Amniotic stem cell (primary cell): Measurements from ENCODE around the gene DMPK.

Source experiments
- DNase-seq: peaks from one replicate; lab custom pipeline; 2025; lab: John Stamatoyannopoulos, UW

DMPK gene

DNA sequence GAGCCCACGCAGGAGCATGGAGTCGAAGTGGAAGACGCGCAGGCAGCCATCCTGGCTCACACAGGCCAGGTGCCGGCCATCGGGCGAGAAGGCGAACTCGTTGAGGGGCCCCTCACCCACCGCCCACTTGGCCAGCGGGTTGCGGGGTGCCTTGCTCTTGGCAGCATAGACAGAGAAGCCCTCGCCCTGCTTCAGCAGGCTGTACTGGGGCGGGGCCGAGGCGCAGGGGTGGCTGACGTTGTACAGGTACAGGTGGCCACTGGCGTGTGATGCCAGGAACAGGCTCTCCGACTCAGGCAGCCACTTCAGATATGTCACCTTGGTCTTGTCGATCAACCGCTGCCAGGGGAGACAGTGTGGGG, 4.2 kb upstream of the DMPK start:
- DNase-seq, result no peak

DNA sequence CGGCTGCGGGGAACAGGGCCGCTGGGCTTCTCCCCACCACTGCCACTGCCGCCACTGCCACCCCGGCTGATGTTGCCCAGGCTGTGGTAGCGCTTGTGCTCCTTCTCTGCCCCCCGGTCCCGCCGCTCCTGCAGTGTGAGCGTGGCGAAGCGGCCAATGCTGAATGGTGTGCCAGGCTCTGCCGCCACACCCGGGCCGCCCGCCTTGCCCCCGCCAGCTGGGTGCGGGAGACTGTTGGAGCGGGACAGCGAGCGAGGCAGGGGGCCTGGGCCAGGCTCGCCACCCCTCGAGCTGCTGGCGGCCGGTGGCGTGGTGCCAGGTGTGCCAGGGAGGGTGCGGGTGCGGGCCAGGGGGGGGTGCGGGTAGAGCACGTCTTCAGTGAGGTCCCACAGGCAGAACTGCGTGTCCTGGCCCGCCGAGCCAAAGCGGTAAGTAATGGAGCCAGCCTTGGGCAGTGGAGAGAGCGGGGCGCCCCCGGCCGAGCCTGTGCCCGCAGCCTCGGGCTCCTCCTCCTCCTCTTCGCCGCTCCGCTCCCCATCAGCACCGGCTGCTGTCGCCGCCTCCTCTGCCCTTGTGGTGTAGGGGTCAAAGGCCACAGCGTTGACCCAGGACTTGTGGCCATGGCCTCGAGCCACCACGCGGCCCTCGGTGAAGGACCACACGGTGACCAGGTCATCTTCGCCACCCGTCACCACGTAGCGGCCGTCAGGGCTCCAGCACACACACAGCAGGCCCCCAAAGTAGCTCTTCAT, 3.7 kb upstream of the DMPK start:
- no peak for DNase-seq

DNA sequence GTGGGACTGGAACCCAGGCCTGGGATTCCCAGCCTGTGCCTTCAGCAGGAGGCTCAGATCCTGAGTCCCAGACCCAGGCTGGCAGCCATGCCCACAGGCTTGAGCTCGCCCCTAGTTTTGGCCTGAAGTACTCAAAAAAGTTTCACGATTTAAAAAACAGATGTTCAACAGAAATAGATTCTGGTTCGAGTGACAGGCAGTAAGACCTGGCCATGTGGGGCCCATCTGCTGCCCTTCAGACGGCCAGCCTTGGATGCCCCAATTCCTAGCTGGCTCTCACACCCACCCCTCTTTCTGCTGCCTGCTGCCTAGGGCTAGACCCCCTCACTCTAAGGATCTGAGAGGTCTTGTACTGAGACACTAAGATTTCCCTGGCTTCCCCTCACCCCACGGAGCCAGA, 2.8 kb upstream of the DMPK start:
- no peak for DNase-seq

DNA sequence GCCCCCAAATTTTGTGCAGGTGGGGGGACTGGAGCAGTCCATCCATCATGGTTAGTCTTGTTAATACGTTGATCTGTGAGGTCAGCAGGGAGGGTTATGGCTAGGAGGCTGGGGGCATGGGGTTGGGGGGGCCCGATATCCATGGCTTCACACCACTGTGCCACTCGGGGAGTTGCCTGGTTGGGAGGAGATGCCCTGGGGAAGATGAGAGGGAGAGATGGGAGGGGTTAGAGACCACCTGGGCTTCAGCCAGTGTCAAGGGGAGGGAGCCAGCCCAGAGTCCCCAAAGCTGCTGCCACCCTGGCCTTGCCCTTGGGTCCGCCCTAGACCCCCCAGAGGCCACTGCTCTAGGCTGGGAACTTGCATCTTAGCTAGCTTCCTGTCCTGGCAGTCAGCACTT, 1.8 kb upstream of the DMPK start:
- no peak for DNase-seq

DNA sequence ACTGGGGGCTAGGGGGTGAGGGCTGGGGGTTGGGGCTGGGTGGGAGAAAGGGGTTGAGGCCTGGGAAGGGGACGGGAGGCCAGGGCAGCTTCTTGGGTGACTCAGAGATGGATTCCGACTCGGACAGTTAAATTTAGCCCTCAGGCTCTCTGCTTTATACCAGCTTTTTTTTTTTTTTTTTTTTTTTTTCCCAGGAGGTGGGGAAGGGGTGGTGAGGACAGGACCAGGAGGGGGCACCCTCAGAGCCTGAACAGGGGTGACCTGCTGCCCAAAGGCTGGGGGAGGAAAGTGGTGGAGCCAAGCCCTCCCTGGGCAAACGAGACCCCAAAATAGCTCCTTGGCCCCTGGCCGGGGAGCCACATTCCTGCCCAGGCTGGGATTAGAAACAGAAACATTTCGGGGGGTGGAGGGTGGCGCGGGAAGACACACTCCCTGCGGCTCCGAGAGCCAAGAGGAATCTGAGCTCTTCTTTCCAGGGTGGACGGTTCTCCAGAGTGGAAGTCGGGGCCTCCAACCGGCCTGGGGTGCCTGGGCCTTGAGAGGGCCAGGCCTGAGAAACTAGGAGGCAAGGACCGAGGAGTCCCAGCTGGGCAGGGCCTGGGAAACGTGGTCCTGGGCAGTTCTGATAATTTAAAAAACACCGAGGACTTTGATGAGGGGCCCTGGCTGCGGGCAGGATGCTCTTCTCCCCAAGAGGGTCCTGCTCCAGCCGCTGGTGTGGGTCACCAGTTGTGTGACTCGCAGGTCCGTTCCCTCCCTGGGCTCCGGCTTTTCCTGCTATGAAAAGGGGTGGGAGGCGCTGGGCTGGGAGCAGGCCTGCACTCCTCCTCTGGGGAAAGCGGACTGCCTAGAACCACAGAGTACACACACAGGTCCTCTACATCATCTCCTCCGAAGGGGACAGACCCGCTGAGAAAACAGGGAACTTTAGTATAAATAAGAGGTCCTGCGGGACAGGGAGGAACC, 813 bp upstream of the DMPK start:
- DNase-seq, result peak; percentile 81

DNA sequence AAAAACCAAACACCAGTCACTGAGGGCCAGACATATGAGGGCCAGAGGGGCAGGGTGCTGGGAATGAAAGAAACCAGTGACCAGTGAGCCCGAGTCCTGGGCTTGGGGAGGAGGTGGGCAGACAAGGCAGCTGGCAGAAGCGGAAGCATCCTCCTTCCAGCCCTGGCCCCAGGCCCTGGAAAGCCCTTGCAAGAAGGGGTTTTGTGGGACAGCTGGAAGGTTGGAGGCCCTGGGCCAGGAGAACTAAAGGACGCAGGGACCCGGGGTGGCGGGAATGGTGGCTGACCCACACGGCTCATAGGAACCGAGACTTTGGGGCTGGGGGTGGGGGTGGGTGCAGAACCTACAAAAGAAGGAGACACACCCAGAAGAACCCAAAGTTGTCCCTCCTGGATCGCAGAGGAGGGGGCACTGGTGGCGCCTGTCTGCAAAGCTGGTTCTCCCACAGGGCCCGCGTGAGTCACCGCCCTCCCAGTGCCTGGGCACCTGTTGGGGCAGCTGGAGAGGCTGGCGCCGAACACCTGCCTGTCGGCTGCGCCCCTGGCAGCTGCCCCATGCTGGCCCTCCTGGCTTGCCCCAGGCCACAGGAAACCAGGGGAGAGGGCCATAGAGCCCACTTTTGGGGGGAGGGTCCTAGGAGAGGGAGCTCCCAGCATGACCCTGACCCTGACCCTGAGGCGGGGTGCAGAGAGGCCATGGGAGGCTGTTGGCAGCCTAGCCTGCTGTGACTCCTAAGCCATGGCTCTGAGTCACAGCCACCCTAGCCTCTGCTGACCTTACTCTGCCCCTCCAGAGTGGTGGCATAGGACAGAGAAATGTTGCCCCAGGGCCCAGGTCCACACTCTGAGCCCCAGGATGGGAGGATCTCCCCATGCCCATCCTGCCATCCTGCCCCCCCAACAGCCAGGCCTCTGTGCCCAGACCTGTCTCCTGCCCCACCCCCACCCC, 802 bp downstream of the DMPK start:
- DNase-seq, result no peak

DNA sequence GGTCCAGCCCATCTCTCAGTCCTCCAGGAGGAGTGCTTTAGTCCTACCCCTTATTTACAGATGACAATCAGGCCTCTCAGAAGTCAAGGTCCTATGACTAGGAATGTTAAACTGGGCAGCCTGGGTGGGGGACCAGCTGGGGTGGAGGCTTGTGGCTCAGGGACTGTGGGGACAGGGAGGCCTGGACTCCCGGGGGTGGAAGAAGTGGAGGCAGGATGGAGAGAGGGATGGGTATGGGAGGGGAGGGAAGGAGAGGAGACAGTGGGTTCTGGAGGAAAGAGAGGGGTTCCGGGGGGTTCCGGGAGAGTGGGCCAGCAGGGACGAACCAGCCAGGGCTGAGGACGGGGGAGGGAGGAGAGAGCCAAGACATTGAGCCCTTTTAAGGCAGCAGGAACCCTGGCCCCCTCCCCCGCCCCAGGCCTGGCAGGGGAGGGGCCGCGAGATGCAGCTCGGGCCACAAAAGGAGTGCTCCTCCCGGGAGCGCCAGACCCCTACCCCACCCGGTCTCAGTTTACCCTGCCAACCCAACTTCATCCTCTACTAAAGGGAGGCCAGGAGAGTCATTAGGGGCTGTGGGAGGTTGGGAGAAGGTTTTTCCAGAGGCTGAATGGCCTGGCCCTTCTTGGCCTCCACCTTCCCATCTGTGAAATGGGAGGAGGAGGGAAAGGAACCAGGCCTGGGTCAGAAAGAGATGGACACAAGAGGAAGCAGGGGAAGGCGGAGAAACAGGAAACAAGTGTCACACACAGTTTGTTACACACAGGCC, 1.7 kb downstream of the DMPK start:
- DNase-seq, result no peak

DNA sequence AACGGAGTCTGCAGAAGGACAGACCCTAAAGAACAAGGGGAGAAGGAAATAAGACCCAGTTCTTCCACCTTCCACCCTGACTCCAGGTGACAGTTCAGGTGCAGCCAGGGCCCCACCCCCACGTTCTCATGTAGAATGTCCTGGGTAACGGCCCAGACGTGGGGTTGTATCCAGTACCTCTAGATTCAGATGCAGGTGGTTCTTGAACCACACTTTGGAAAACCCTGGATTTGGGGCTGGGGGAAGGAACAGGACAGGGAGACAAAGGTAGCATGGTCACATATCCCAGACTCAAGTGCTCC, 2.2 kb downstream of the DMPK start:
- no peak for DNase-seq

DNA sequence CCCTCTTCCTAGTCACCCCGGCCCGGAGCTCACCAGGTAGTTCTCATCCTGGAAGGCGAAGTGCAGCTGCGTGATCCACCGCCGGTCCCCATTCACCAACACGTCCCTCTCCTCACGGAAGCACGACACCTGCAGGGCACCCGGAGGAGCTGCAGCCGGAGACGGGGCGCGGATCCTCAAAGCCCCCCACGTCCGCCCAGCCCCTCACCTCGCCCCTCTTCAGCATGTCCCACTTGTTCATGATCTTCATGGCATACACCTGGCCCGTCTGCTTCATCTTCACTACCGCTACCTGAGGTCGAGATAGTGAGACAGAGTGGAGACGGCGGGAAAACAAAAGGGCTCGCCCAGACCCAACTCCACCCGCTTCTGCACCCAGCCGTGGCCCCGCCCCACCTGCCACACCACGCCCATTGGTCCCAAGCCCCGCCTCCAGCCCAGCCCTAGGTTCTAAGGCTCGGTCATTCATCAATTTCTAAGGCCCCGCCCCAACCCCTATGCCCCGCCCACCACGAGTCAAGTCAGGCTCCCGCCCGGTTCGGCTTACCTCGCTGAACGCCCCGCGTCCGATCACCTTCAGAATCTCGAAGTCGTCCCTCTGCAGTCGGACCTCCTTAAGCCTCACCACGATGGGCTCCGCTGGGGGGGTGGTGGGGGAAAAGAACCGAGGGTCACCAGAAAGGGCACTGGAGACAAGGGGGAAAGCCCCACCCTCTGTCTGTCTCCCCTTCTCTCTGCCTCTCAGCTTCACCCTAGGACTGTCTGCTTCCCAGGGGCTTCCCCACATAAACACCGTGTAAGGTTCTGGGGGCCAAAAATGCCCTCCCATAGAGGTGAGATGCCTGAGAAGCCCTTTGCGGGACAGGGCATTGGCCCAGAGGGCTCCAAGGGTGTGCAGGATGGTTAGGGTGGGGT, 2.8 kb downstream of the DMPK start:
- DNase-seq, result no peak

DNA sequence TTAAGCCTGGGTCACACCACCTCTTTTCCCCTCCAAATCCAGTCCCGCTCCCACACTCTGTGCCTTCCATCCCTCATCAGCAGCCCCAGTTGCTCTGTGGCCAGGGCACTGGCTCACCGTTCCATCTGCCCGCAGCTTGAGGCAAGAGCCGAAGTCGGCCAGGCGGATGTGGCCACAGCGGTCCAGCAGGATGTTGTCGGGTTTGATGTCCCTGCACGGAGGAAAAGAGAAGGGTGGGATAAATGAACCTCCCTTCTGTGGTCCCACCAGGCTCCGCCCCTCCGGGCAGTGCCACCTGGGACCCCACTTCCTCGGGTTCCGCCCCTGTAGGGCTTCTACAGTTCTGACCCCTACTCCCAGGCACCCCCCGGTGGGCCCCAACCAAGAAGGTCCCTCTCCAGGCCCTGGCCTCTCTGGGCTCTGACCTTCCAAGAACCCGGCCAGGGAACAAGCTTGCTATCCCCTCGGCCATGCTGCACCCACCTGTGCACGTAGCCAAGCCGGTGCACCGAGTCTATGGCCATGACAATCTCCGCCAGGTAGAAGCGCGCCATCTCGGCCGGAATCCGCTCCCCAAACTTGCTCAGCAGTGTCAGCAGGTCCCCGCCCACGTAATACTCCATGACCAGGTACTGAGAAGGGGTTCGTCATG, 4.2 kb downstream of the DMPK start:
- DNase-seq, result no peak

DNA sequence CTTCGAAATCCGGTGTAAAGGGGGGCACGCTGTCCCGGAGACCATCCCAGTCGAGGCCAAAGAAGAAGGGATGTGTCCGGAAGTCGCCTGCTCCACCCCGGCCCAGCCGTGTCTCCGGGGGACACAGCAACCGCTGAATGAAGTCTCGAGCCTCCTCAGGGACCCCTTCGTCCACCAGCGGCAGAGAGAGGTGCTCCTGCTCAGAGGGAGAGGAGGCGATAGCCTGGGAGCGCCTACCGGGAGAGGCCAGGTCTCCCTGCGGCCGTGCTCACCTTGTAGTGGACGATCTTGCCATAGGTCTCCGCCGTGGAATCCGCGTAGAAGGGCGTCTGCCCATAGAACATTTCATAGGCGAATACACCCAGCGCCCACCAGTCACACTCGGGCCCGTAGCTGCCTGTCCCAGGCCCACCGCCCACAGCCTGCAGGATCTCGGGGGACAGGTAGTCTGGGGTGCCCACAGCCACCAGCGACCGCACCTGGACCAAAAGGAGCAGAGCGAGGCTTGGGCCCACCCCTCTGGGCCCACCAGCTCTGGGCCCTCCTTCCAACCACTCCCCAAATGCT, 4.8 kb downstream of the DMPK start:
- DNase-seq, result no peak

DNA sequence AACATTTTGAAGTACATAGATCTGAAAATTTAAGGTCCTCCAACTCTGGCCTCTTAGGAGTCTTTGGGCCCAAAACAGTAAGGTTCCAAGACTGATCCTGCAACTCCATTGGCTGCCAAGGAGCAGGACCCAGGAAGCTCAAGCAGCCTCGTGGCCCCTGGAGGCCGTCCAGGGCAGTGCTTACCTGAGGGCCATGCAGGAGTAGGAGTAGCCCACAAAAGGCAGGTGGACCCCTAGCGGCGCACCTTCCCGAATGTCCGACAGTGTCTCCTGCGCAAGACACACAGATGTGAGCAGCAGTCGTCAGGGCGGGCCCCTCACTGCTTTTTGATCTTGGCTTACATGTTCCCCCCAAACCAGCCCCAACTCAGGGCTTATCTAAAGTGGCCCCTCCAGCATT, 7.5 kb downstream of the DMPK start:
- no peak for DNase-seq

DNA sequence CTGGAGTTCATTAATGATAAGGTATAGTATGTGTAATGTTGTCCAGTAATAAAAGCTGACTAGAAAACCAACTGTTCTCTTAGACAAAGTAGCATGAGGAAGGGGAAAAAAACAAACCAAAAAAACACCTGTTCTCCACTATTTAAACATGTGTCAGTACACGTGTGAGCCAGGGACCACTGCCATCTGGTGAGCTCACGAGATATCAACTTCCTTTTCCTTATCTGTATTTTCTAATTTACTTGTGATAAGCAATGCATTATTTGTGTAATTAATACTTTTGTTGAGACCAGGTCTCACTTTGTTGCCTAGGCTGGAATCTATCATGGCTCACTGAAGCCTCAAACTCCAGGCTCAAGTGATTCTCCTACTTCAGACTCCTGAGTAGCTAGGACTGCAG, 8.9 kb downstream of the DMPK start:
- no peak for DNase-seq

DNA sequence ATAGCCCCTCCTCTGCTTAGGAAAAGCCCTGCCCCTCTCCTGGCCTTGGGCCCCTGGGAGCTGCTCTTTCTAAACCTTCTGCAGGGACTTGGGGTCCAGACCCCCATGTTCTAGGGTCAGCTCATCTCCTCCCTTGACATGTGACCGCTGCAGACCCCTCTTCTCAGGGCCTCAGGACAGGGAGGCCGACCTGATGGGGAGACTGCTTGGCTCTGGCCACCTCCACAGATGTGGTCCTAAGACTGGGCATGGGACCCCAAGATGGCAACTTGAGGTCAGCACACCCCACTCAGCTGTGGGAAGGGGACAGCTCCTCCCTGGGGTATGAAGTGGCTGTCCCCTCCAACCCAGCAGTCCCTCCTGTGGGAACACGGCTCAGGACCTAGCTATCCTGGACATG, 9.4 kb downstream of the DMPK start:
- DNase-seq, result no peak

DNA sequence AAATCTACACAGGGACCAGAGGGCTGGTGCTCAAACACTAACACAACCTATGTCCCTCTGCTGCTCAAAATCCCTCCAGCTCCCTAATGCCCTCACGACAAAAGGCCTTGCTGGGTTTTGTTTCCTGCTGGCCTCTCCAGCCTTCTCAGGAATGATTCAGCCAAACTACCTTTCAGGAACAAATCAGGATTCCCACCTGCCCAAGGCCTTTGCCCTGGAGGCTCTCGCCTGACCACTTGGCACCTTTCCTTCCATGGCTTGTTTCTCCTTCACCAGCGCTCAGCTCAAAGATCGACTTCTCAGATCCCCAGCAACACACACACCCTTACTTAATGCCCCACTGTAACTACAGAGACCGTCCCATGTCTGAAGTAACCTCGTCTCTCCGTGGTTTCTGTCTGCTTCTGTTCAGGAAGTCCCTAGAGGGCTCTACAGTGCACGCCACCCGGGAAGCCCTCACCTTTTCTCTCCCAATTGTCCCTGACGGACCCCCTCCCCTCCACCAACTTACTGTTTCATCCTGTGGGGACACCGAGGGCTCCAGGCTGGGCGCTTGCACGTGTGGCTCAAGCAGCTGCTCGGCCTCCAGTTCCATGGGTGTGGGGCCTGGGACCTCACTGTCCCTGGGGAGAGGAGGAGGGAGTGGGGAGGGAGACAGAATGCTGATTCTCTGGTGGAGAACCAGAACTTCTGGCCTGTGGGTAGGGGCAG, 10.0 kb downstream of the DMPK start:
- DNase-seq, result no peak

DNA sequence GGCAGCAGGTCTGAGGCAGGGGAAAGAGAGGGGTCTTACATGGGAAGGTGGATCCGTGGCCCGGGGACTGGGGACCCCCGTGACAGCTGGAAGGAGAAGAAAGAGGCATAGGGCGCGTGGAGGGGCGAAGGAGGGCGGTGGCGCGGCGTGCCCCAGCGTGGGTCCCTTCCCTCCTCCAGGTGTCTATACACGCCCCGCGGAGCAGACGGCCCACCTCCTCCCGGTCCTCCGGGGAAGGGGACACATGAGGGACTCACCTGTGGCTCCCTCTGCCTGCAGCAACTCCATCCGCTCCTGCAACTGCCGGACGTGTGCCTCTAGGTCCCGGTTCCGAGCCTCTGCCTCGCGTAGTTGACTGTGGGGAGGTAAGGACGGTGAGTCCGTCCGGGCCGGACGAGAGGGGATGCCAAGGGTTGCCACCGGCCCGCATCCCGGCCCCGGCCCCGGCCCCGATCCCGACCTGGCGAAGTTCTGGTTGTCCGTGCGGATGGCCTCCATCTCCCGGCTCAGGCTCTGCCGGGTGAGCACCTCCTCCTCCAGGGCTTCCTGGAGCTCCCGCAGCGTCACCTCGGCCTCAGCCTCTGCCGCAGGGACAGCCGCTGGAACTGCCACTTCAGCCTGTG, 10.9 kb downstream of the DMPK start:
- no peak for DNase-seq

DNA sequence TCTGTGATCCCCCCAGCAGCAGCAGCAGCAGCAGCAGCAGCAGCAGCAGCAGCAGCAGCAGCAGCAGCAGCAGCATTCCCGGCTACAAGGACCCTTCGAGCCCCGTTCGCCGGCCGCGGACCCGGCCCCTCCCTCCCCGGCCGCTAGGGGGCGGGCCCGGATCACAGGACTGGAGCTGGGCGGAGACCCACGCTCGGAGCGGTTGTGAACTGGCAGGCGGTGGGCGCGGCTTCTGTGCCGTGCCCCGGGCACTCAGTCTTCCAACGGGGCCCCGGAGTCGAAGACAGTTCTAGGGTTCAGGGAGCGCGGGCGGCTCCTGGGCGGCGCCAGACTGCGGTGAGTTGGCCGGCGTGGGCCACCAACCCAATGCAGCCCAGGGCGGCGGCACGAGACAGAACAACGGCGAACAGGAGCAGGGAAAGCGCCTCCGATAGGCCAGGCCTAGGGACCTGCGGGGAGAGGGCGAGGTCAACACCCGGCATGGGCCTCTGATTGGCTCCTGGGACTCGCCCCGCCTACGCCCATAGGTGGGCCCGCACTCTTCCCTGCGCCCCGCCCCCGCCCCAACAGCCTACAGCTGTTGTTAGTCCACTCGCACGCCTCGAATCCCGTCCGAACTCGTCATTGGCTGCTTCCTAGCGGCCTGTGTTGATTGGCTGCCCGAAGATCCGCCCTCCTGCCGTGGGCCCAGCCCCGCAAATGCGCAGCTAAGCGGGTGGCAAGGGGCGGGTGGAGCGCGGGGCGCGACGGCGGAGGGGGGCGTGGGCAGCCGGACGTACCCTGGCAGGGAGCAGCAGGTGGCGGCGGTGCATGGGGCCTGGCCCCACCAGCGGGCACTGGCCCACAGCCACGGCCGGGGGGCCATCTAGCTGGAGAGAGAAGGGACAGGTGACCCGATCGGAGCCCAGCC, 11.8 kb downstream of the DMPK start:
- peak; percentile 77 for DNase-seq

DNA sequence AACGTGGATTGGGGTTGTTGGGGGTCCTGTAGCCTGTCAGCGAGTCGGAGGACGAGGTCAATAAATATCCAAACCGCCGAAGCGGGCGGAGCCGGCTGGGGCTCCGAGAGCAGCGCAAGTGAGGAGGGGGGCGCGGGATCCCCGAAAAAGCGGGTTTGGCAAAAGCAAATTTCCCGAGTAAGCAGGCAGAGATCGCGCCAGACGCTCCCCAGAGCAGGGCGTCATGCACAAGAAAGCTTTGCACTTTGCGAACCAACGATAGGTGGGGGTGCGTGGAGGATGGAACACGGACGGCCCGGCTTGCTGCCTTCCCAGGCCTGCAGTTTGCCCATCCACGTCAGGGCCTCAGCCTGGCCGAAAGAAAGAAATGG, 12.5 kb downstream of the DMPK start:
- DNase-seq, result no peak
